Measurements from ENCODE around the gene RUVBL2.
"Not testable (repeated sequence)": the region's sequence is repeated elsewhere in the genome, so short reads cannot be mapped to it uniquely, and the experiment has no call there.

- TF ChIP-seq CTCF, POLR2AphosphoS5 (IDR thresholded peaks at IDR 0.05): not testable (repeated sequence)
Observed at GRCh38 chr19:49025599-49025998, 31.9 kb downstream of the RUVBL2 start.

All from prostate gland (tissue), 2 donors.